GM21381 (cell line): ENCODE results near the gene PIP5K1B.
"Not testable (repeated sequence)": the region's sequence is repeated elsewhere in the genome, so short reads cannot be mapped to it uniquely, and the experiment has no call there.

Experiments used
- ATAC-seq: cut with Tn5 transposase; IDR thresholded peaks from one replicate; pipeline ENCODE4 v1.9.1; 2021; ENCODE audit warnings: mild to moderate bottlenecking, moderate library complexity; ENCODE audit not compliant: unreplicated experiment

PIP5K1B gene

GRCh38 chr9:68978501-68978900, 273.5 kb downstream of the PIP5K1B start:
- ATAC-seq = no peak

DNA sequence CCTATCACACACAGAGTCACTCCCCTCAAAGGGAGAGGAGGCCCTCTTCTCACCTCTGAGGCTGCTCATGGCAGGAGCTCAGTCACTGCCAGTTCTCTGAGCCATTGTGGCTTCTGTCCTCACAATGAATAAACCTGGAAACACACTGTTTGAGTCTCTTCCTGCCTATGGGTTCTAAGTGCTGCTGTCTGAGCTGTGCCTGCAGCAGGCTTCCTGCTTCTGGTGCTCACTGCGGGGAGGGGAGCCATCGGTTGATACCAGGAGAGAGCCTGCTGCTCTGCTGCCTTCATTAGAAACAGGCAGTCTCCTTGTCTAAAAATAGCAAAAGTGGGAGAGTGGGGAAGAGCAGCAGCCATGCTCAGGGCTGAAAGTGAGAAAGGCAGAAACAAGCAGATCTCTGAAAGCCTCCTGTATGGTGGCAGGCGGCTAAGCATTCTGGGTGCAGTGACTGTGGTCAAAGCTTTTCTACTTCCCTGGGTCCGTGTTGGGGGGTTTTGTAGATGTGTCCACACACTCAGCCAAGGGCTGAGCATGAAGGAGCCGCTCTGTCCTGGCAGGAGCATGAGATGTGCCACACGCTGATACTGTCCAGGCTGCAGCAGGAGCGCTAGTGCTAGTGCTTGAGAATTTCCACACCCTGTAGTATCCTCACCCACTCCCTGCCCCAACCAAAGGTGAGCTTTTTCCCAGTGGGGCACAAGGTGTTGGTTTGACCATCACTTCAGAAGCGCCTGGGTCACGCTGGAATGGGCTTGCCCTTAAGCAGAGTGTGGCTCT, 274.7 kb downstream of the PIP5K1B start:
- ATAC-seq = no peak

DNA sequence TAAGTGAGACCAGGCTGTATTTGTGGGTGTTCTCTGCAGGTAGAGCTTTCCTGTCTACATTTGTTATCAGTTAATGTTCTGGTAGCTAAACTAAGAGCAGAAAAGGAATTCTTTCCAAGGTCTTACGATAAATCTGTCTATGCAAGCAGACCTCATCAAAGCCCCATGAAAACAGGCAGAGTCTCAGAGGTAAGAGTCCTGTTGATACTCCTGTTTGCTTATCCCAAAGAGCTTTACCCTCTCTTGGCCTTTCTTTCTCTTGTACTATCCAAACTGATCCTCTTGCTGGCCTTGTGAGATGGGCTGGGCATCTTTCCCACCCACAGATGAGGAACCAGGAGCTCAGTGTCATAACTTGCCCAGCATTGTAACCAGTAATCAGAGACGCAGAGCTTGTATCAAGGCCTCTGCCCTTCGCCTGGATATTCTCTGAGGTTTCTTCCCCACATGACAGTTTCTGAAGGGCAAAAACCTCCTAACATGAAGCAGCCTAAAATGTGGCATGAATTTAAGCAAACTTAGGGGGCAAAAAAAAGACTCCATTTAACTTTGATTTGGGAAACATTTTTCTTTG, 275.4 kb downstream of the PIP5K1B start:
- ATAC-seq = no peak

DNA sequence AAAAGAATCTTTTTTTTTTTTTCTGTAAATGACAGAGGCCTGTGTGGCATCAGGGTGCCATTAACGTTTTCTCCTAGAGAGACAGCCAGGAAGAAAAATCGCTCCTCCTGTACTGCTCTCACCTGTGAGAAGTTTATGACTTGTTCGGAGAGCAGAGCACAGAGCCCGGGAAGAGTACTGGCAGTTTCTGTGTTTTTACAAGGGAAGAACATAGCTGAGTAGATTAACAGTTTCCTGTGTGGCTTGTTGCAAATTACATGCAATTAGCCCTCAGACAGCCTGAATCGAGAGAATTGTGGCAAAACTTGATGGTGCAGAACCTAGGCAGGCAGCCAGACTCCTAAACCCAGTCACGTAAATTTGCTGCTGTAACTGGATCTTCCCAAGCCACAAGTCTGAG, 276.7 kb downstream of the PIP5K1B start:
- ATAC-seq = peak; percentile 56

DNA sequence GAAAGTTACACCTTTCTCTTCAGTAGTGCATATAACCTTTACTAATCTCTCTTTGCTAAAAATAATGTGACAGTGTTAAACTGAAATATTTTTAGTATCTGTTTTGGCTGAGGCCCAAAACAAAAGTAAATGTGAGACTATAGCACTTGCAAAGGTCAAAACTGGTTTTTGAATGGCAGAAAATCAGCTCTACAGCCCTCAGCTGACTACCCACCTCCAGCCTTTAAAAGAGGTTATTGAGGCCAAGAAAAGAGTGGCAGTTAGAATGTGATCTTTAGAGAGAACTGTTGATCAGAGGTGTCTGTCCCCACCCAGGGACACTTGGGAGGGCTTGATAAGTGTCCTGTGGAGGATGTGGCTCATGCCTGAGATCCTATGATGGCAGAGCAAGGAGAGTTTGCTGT, 278.0 kb downstream of the PIP5K1B start:
- peak; percentile 15 for ATAC-seq

DNA sequence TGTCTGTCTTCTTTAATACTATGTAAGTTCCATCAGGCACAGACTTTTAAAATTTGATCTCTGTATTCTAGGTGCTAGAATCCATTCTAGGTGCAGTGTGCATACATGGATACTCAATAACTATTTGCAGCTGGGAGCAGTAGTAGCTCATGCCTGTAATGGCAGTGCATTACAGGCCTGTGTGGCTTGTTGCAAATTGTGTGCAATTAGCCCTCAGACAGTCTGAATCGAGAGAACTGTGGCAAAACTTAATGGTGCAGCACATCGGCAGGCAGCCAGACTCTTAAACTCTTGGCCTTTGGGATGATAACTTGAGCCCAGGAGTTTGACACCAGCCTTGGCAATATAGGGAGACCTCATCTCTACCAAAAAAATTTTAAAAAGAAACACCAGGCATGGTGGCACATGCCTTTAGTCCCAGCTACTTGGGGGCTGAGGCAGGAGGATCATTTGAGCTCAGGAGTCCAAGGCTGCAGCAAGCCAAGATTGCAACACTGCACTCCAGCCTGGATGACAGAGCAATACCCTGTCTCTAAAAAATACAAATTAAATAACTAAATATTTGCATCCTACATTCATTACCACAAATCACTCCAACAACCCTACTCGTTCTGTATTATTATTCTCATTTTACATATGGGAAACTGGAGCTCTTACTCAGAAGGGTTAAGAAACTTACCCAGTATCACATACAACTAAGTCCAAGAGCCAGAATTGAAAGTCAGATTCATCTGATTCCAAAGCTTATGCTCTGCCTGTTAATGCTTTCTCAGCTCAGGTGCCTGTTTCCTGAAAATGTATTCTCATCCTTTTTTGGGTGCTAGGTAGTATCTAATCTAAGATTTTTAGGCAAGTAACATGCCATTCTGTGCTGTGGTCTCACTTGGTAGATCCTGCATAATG, 278.7 kb downstream of the PIP5K1B start:
- ATAC-seq = no peak

DNA sequence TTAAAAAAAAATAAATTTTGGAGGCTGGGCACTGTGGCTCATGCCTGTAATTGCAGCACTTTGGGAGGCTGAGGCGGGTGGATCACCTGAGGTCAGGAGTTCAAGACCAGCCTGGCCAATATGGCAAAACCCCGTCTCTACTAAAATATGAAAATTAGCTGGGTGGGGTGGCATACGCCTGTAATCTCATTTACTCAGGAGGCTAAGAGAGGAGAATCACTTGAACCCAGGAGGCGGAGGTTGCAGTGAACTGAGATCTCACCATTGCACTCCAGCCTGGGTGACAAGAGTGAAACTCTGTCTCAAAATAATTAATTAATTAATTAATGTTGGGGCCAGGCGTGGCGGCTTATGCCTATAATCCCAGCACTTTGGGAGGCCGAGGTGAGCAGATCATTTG, 281.9 kb downstream of the PIP5K1B start:
- ATAC-seq = not testable (repeated sequence)

- ATAC-seq = no peak
Measured at GRCh38 chr9:68991457-68991856, 286.4 kb downstream of the PIP5K1B start.

- no peak for ATAC-seq
Measured at GRCh38 chr9:68995776-68996175, 290.7 kb downstream of the PIP5K1B start.

DNA sequence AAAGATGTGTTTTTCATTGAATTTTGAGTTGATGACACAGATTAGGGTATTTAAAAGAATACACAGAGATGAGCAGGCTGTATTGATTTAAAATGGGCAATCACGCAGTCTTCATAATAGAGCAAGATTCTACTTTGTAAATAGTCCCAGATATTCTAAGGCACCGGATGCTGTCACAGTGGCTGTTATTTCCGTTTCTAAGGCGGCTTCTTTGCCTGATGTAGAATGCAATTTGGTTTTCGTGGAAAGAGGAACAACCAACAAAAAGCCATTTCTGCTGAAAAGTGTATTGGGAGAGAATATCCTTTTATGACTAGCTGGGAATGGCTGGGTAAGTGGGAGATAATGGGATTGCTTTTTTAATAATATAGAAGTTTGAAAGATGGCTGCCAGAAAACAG, 291.4 kb downstream of the PIP5K1B start:
- ATAC-seq = no peak

GRCh38 chr9:68997666-68998065, 292.6 kb downstream of the PIP5K1B start:
- no peak for ATAC-seq

DNA sequence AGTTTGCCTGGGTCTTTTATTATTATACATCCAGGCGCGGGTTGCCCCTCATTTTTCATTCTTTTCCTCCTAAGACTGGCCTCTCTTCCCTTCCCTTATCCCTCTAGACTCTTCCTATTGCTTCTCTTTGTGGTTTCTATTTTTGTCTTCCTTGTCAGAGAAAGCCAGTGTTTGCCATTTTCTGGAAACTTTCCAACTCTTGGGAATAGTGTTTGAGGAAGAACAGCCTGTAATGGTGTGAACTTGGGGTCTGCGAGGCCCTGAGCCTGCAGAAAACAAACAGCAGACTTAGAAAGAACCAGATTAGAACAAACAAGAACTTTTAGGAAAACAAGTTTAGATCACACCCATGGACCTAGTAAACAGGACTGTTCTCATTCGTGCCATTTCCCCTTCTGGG, 293.3 kb downstream of the PIP5K1B start:
- no peak for ATAC-seq

GRCh38 chr9:68998812-68999211, 293.8 kb downstream of the PIP5K1B start:
- peak; percentile 73 for ATAC-seq

DNA sequence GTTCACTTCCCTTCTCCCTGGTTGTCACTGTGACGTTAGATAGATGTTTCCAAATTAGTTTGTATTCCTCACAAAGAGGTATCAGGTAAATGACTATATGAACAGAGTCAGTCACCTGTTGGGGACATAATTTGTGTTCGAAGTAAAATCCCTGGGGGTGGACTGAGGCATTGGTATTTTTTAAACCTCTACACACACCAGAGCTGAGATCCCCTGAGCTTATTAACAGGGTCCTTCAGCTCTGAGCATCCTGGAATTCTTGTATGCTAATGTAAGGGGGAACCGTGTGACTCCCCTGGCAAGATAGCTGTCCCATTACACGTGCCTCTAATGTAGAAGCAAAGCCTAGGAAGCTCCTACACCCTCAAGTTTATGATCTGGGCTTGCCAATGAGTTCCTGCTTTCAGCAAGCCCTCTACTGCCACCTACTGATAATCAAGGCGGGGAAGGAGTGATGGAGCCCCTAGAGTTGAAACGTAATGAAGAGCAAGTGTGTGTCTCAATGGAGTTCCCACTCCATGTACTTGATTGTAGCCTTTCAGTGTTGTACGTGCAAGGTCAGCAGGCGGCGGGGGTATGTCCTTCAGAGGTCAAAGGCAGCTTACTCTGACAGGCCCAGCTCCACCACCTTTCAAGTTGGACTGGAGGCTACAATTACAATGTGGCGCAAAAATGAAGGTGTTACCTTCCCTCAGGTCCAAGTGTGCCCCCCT, 294.5 kb downstream of the PIP5K1B start:
- ATAC-seq = peak; percentile 59

- ATAC-seq = no peak
Measured at GRCh38 chr9:69001921-69002320, 296.9 kb downstream of the PIP5K1B start.

DNA sequence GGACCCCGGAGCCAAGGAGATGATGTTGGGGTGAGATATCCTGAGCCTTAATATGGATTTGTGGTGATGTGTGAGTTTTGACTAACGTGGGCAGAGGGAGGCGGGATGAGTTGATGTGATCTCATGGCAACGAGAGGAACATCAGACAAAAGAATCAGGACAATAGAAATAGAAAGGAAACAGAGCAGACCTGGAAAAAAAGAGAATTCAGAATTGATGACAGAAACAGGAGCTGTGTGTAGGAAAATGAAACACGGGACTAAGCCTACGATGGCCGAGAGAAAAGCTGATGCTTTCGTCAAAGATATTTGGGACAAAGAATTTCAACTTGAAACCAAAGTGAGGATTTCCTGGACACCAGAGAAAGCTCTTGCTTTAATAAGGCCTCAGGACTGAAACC, 298.0 kb downstream of the PIP5K1B start:
- no peak for ATAC-seq

DNA sequence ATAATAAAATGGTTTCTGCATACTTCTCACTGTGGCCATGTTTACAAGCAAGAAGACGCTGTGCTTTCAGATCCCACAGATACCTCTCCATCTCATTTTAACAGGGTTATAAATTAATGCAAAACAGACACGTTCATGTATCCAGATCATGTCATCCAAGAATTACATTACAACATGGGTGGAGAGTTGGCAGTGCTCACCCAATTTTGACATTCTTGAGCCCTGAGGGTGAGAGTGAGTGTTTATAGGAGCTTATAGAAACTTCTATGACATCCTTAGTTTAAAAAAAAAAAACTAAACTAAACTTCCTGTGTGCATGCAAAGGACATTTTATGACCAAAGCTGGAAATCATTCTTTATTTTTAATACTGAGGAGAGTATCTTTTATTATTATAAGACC, 299.8 kb downstream of the PIP5K1B start:
- no peak for ATAC-seq

GRCh38 chr9:69009708-69010107, 304.7 kb downstream of the PIP5K1B start:
- no peak for ATAC-seq

DNA sequence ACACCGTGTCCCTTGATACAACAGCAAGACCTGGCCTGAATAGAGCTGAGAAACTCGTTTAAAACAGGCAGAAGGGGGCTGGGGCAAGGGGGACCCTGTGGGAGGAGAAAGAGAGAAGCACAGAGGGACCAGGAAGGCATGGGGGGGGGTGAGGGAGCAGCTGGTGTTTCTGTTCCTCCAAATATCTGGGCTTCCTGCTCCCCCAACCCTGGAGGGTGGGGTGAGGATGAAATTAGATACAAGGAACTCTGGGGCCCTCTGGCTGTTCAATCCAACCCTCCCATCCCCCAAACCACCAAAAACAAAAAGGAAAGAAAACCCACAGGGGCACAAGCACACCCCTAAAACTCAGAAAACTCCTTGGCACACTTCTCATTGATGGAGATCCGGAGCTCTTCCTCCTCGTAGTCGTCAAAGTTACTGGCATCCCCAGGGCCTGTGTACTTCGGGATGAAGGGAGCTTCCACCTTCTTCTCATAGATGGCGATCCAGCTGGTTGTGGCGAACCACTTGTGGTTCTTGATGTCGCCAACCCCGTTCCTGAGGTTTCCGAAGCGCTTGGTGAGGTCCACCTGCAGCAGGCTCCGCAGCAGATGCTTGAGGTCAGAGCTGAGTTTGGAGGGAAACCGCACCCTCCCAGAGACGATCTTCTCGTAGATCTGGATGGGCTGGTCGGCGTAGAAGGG, 307.8 kb downstream of the PIP5K1B start:
- no peak for ATAC-seq

DNA sequence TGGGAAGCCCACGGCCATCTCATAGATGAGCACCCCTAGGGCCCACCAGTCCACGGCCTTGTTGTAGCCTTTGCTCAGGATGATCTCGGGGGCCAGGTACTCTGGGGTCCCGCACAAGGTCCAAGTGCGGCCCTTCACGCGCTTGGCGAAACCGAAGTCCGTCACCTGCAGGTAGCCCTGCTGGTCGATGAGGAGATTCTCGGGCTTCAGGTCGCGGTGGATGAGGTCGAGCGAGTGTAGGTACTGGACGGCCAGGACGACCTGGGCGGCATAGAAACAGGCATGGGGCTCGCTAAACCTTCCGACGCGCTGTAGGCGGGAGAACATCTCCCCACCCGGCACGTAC, 308.3 kb downstream of the PIP5K1B start:
- no peak for ATAC-seq

- ATAC-seq = no peak
Measured at GRCh38 chr9:69014013-69014412, 309.0 kb downstream of the PIP5K1B start, which contains the start of gene PRKACG. Gene PRKACG (minus strand): TSS chr9:69014113. CDS start chr9:69014092, 21 bp downstream.
